HEK293 (cell line): ENCODE data around the gene ISG15.
A peak's percentile ranks its signal among the peaks of the same experiment; 100 is the strongest.

Experiments
- CTCF ChIA-PET: fragments of 350-600 bp; formaldehyde crosslinking; extraction: SDS; loops from one replicate; lab custom pipeline; 2021; ENCODE audit warnings: antibody characterized with exemption; lab: Yijun Ruan, JAX
- POLR2A ChIA-PET: fragments of 300-600 bp; formaldehyde crosslinking; extraction: SDS; loops from one replicate; lab custom pipeline; 2020; ENCODE audit warnings: antibody characterized with exemption, inconsistent platforms; lab: Yijun Ruan, JAX
- H3K27ac ChIP-seq: fragments of 200-500 bp; sonication (Bioruptor generic); 2 replicates; pipeline ENCODE4 v1.5.1; 2014; ENCODE audit warnings: low read depth, low read length, control low read depth, inconsistent platforms; ENCODE audit errors: extremely low read depth
- H3K36me3 ChIP-seq, 2 experiments: fragments of 200-500 bp in 1 of 2; sonication (Bioruptor generic) in 1 of 2; 1 replicate in 1 of 2; 2 replicates in 1 of 2; pipeline ENCODE4 v1.5.1; 2014 to 2017; ENCODE audit warnings: inconsistent platforms in 2 of 2, low read length in 2 of 2; ENCODE audit not compliant: control insufficient read depth in 2 of 2, insufficient read depth in 1 of 2
- H3K4me1 ChIP-seq: fragments of 200-500 bp; sonication (Bioruptor generic); 2 replicates; pipeline ENCODE4 v1.5.1; 2014; ENCODE audit warnings: mild to moderate bottlenecking, low read length, inconsistent platforms; ENCODE audit not compliant: control insufficient read depth, insufficient read depth
- H3K4me3 ChIP-seq: 2 replicates; pipeline ENCODE4 v1.5.1; 2011; ENCODE audit warnings: low read depth, mild to moderate bottlenecking, control low read depth, low read length, moderate library complexity
- H3K9me3 ChIP-seq: fragments of 200-500 bp; sonication (Bioruptor generic); 2 replicates; pipeline ENCODE4 v1.5.1; 2014; ENCODE audit warnings: low read depth, low read length, inconsistent platforms; ENCODE audit not compliant: control insufficient read depth, insufficient read depth
- ELK4 ChIP-seq: IDR thresholded peaks from 2 replicates; pipeline ENCODE4 v1.6.1; 2011; ENCODE audit warnings: mild to moderate bottlenecking, low read depth, low read length, borderline replicate concordance
- HIC1 ChIP-seq: fragments of 450-650 bp; formaldehyde crosslinking; IDR thresholded peaks from 2 replicates; pipeline ENCODE4 v1.5.1; 2016; ENCODE audit warnings: missing biosample characterization, missing genetic modification characterization
- ZNF202 ChIP-seq: fragments of 450-650 bp; formaldehyde crosslinking; IDR thresholded peaks from 2 replicates; pipeline ENCODE4 v1.5.1; 2016; ENCODE audit warnings: missing biosample characterization, missing genetic modification characterization, borderline replicate concordance
- ZNF211 ChIP-seq: fragments of 450-650 bp; formaldehyde crosslinking; IDR thresholded peaks from 2 replicates; pipeline ENCODE4 v1.5.1; 2016; ENCODE audit warnings: low read depth, missing biosample characterization, missing genetic modification characterization
- ZNF23 ChIP-seq: fragments of 450-650 bp; formaldehyde crosslinking; IDR thresholded peaks from 2 replicates; pipeline ENCODE4 v1.5.1; 2016; ENCODE audit warnings: missing biosample characterization, missing genetic modification characterization, borderline replicate concordance
- ZNF394 ChIP-seq: fragments of 450-650 bp; formaldehyde crosslinking; IDR thresholded peaks from 2 replicates; pipeline ENCODE4 v1.5.1; 2016; ENCODE audit warnings: missing biosample characterization, missing genetic modification characterization, mild to moderate bottlenecking, moderate library complexity, borderline replicate concordance
- ZNF423 ChIP-seq: fragments of 450-650 bp; formaldehyde crosslinking; IDR thresholded peaks from 2 replicates; pipeline ENCODE4 v1.5.1; 2016; ENCODE audit warnings: missing biosample characterization, missing genetic modification characterization
- ZNF48 ChIP-seq: fragments of 450-650 bp; formaldehyde crosslinking; IDR thresholded peaks from 2 replicates; pipeline ENCODE4 v1.5.1; 2016; ENCODE audit warnings: missing biosample characterization, missing genetic modification characterization
- ZNF521 ChIP-seq: fragments of 450-650 bp; formaldehyde crosslinking; IDR thresholded peaks from 2 replicates; pipeline ENCODE4 v1.5.1; 2017; ENCODE audit warnings: missing biosample characterization, mild to moderate bottlenecking, missing genetic modification characterization
- ZNF704 ChIP-seq: fragments of 450-650 bp; formaldehyde crosslinking; IDR thresholded peaks from 2 replicates; pipeline ENCODE4 v1.5.1; 2016; ENCODE audit warnings: missing biosample characterization, missing genetic modification characterization
- ZNF791 ChIP-seq: fragments of 450-650 bp; formaldehyde crosslinking; IDR thresholded peaks from 2 replicates; pipeline ENCODE4 v1.5.1; 2016; ENCODE audit warnings: missing biosample characterization, missing genetic modification characterization
- ZSCAN4 ChIP-seq: fragments of 450-650 bp; formaldehyde crosslinking; IDR thresholded peaks from 2 replicates; pipeline ENCODE4 v1.5.1; 2017; ENCODE audit warnings: missing biosample characterization, missing genetic modification characterization
- TF ChIP-seq, protein P1 (sequence below): fragments of 450-650 bp; IDR thresholded peaks from 2 replicates; pipeline ENCODE4 v1.5.1; 2018; ENCODE audit warnings: missing biosample characterization, mild to moderate bottlenecking, missing genetic modification characterization
- TF ChIP-seq, protein P2 (sequence below): fragments of 450-650 bp; formaldehyde crosslinking; IDR thresholded peaks from 2 replicates; pipeline ENCODE4 v1.5.1; 2016; ENCODE audit warnings: missing biosample characterization, missing genetic modification characterization

Gene ISG15

DNA sequence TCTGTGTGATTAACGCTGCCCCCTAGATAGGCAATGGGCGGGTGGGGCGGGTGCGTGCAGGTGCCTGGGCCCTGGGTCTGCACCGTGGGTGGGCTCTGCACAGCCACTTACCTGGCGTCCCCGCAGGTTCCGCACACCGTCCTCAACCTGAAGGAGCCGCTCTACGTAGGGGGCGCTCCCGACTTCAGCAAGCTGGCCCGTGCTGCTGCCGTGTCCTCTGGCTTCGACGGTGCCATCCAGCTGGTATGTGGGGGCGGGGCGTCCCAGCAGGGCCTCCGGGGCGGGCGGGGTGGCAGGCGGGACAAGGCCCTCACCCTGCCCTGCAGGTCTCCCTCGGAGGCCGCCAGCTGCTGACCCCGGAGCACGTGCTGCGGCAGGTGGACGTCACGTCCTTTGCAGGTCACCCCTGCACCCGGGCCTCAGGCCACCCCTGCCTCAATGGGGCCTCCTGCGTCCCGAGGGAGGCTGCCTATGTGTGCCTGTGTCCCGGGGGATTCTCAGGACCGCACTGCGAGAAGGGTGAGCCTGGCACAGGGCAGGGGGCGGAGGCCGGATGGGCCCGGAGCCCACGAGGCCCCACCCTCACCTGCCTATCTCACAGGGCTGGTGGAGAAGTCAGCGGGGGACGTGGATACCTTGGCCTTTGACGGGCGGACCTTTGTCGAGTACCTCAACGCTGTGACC, 38.0 kb downstream of the ISG15 start (continued):
- TF ChIP-seq HIC1 (tag by site-specific recombination) (no peak), ZNF48 (tag by site-specific recombination) (no peak), ZNF23 (tag by site-specific recombination) (no peak), ZNF202 (tag by site-specific recombination) (no peak), ZNF394 (no peak), ELK4 (no peak), ZNF423 (tag by site-specific recombination) (no peak)
- TF ChIP-seq, protein P1, sequence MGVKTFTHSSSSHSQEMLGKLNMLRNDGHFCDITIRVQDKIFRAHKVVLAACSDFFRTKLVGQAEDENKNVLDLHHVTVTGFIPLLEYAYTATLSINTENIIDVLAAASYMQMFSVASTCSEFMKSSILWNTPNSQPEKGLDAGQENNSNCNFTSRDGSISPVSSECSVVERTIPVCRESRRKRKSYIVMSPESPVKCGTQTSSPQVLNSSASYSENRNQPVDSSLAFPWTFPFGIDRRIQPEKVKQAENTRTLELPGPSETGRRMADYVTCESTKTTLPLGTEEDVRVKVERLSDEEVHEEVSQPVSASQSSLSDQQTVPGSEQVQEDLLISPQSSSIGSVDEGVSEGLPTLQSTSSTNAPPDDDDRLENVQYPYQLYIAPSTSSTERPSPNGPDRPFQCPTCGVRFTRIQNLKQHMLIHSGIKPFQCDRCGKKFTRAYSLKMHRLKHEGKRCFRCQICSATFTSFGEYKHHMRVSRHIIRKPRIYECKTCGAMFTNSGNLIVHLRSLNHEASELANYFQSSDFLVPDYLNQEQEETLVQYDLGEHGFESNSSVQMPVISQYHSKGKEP (tag by site-specific recombination): no peak

DNA sequence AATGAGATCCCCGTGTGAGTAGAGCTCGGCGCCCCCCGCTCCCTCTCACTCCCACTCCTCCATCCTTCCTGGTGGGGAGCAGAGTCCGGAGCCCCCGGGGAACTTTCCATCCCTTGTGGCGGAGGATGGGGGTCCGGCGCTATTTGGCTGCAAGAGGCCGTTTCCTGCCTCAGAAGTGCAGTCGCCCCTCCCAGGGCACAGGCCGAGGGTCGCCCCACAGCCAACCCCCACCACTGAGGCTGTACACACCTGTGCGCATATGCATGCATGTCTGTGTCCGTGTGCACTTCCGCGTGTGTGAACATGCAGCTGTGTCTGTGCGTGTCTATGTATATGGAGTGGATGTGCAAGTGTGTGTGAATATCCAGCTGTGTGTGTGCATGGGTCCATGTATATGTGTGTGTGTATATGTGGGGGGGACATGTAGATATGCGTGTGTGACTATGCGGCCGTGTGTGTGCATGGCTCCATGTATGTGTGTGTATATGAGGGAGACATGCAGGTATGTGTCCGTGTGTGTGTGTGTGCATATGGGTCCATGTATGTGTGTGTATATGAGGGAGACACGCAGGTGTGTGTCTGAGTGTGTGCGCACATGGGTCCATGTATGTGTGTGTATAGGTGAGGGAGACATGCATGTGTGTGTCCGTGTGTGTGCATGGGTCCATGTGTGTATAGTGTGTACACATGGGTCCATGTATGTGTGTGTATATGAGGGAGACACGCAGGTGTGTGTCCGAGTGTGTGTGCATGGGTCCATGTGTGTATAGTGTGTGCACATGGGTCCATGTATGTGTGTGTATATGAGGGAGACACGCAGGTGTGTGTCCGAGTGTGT, 38.9 kb downstream of the ISG15 start:
- ChIA-PET CTCF (interaction anchor here (0.5 to 1.1 kb wide), 2 partner anchors 30 to 68 kb away, joined by 4 read pairs; no protein-coding TSS in a partner anchor), POLR2A (no interaction called here)
- peaks cover 0 to 65% of the 10 kb centered on the region in 2 experiments; a peak in 1 of 3 replicates for H3K36me3 ChIP-seq
- TF ChIP-seq ZNF521 (tag by site-specific recombination) (no peak), ZNF211 (tag by site-specific recombination) (no peak), ZNF704 (tag by site-specific recombination) (no peak), ZSCAN4 (tag by site-specific recombination) (peak; percentile 90), ZNF791 (no peak)
- TF ChIP-seq, protein P2, sequence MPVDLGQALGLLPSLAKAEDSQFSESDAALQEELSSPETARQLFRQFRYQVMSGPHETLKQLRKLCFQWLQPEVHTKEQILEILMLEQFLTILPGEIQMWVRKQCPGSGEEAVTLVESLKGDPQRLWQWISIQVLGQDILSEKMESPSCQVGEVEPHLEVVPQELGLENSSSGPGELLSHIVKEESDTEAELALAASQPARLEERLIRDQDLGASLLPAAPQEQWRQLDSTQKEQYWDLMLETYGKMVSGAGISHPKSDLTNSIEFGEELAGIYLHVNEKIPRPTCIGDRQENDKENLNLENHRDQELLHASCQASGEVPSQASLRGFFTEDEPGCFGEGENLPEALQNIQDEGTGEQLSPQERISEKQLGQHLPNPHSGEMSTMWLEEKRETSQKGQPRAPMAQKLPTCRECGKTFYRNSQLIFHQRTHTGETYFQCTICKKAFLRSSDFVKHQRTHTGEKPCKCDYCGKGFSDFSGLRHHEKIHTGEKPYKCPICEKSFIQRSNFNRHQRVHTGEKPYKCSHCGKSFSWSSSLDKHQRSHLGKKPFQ (tag by site-specific recombination): peak; percentile 63; the same call in 1 of the 2 replicates
- H3K4me3 ChIP-seq: no peak overlapping the region
- H3K4me1 ChIP-seq: no peaks in the 10 kb centered on the region
- H3K9me3 ChIP-seq: no peaks in the 10 kb centered on the region
- no peak overlapping the region for H3K27ac ChIP-seq
